ENCODE results near the gene CEACAM21. TPM values are rescaled to one million over a fixed set of nuclear protein-coding genes. Genes with fewer than 3 reads are reported as not detected.
A peak's percentile ranks its signal among the peaks of the same experiment; 100 is the strongest.

The CEACAM21 gene
- total RNA-seq, 6 experiments from 2014 or later = not detected

DNA sequence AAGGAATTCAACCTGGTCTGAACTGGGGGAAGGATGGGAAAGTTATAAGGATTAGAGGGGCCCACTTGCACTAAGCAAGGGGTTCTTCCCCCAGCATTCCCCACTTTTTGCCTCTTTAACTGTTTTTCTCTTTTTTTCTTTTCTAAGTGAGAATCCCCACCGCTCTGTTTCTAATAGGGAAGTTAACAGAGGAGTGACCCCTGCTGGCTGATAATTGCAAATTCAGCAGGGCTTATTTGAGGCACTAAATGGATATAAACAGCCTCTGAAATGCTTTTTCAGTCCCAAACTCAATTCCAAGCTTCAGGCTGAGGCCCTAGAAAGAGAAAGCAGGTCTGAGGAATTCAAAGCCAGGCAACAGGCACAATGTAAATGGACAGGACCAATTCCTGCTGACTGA, 38.2 kb upstream of the CEACAM21 start:
- no peaks in the 10 kb centered on the region for H3K9me3 Mint-ChIP-seq
- no peaks in the 10 kb centered on the region for H3K4me1 Mint-ChIP-seq (ENCODE audit: low read depth)
- peaks cover 39% of the 10 kb centered on the region for H3K27me3 Mint-ChIP-seq (ENCODE audit: insufficient read depth)
- TF ChIP-seq, protein P1, sequence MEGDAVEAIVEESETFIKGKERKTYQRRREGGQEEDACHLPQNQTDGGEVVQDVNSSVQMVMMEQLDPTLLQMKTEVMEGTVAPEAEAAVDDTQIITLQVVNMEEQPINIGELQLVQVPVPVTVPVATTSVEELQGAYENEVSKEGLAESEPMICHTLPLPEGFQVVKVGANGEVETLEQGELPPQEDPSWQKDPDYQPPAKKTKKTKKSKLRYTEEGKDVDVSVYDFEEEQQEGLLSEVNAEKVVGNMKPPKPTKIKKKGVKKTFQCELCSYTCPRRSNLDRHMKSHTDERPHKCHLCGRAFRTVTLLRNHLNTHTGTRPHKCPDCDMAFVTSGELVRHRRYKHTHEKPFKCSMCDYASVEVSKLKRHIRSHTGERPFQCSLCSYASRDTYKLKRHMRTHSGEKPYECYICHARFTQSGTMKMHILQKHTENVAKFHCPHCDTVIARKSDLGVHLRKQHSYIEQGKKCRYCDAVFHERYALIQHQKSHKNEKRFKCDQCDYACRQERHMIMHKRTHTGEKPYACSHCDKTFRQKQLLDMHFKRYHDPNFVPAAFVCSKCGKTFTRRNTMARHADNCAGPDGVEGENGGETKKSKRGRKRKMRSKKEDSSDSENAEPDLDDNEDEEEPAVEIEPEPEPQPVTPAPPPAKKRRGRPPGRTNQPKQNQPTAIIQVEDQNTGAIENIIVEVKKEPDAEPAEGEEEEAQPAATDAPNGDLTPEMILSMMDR (IDR thresholded peaks at IDR 0.05) = peak; percentile 87
- DNase-seq = peak; percentile 4
- no peak overlapping the region for H3K4me3 Mint-ChIP-seq
- H3K27ac Mint-ChIP-seq = no peak overlapping the region
- H3K36me3 Mint-ChIP-seq (ENCODE audit: low read depth) = no peaks in the 10 kb centered on the region

DNA sequence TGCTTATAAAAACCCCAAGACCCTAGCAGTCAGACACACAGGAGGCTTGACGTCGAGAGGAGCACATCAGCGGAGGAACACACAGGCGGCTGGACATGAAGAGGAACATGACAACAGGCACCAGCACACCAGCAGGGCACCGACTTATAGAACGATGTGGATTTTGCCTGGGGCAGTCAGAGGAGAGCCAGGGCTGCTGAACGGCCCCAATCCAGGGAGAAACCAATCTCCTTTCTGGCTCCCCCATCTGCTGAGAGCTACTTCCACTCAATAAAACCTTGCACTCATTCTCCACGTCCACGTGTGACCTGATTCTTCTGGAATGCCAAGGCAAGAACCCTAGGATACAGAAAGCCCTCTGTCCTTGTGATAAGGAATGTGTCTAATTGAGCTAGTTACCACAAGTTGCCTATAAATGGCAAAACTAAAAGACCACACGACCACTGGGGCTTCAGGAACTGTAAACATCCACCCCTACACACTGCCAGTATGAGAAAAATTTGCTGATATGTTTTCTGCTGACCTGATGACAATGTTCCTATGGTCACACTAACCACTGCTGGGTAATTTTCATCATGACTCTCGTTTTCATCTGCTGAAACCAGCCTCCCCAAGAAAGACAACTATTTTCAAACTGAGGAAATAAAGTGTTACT, 35.8 kb upstream of the CEACAM21 start:
- no peaks in the 10 kb centered on the region for H3K4me1 Mint-ChIP-seq (ENCODE audit: low read depth)
- H3K4me3 Mint-ChIP-seq = no peak overlapping the region
- H3K9me3 Mint-ChIP-seq = no peaks in the 10 kb centered on the region
- H3K27me3 Mint-ChIP-seq (ENCODE audit: insufficient read depth) = peaks cover 39% of the 10 kb centered on the region
- no peaks in the 10 kb centered on the region for H3K36me3 Mint-ChIP-seq (ENCODE audit: low read depth)
- TF ChIP-seq, protein P1 (IDR thresholded peaks at IDR 0.05) = no peak
- no peak for DNase-seq
- H3K27ac Mint-ChIP-seq = no peak overlapping the region

DNA sequence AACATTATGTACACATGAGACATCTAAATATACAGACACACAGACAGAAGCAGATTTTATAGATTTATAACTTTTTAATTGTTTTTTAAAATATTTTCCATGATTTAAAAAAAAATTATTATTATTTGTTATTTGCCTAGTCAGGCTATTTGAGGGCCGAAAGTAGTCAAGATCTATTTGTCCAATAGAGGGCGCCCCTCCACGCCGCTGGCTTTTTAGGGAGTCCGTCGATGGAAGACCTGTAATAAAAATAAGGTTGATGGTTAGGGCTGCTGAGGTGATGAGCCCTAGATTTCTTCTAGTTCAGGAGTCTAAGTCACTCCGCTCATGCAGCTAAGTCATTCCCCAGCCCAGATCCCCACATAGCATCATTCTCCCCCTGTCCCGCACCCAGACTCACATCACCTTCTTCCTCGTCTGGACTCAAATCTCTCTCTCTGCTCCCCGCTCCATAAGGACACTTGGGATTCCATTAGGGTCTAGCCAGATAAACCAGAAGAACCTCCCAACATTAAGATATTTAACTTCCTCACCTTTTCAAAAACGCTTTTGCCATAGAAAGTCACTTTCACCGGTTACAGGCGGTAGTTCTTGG, 33.9 kb upstream of the CEACAM21 start:
- no peak overlapping the region for H3K27ac Mint-ChIP-seq
- no peaks in the 10 kb centered on the region for H3K9me3 Mint-ChIP-seq
- H3K27me3 Mint-ChIP-seq (ENCODE audit: insufficient read depth) = peaks cover 46% of the 10 kb centered on the region
- no peak overlapping the region for H3K4me3 Mint-ChIP-seq
- TF ChIP-seq, protein P1 (IDR thresholded peaks at IDR 0.05) = peak; percentile 83
- H3K4me1 Mint-ChIP-seq (ENCODE audit: low read depth) = no peaks in the 10 kb centered on the region
- peak; percentile 12 for DNase-seq
- H3K36me3 Mint-ChIP-seq (ENCODE audit: low read depth) = no peaks in the 10 kb centered on the region

DNA sequence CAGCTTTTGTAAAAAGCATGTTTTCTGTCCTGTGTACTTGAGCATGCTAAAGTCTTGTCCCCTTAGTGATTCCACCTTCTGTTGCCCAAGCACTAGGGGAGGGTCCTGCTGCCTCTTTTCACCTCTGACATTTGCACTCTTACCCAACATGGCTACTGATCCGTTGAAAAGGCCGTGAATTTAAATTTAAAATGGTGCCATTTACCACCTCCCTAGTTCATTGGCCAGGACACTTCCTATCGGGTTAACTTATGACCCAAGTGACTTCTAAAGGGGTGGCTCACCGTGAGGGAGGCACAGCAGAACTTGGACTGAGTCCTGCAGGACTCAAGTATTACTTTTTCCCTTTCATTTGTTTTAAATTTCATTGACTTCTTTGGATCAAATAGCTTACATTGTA, 33.3 kb upstream of the CEACAM21 start:
- no peak overlapping the region for H3K4me3 Mint-ChIP-seq
- peaks cover 49% of the 10 kb centered on the region for H3K27me3 Mint-ChIP-seq (ENCODE audit: insufficient read depth)
- no peak overlapping the region for H3K27ac Mint-ChIP-seq
- H3K9me3 Mint-ChIP-seq = no peaks in the 10 kb centered on the region
- no peak for DNase-seq
- H3K36me3 Mint-ChIP-seq (ENCODE audit: low read depth) = no peaks in the 10 kb centered on the region
- H3K4me1 Mint-ChIP-seq (ENCODE audit: low read depth) = no peaks in the 10 kb centered on the region
- TF ChIP-seq, protein P1 (IDR thresholded peaks at IDR 0.05) = no peak

DNA sequence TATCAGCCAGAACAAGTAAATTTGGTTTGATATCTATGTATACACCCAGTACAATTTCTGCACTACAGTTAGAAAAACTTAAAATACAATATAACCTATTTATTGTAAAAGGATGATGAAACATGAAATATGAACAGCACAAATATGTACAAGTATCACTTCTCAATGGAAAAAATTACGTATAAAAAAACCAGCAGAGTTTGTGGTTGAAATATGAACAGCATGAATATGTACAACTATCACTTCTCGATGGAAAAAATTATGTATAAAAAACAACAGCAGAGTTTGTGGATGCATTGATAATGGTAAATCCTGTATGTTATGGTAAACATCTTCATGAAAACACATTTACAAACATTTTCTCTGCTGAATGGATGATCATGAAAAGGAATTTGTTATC, 32.4 kb upstream of the CEACAM21 start:
- H3K27ac Mint-ChIP-seq = no peak overlapping the region

More for the DNA sequence above, 32.4 kb upstream of the CEACAM21 start:
- TF ChIP-seq, protein P1 (IDR thresholded peaks at IDR 0.05) = no peak
- Mint-ChIP-seq H3K27me3 (ENCODE audit: insufficient read depth) (peaks cover 48% of the 10 kb centered on the region), H3K9me3 (no peaks in the 10 kb centered on the region), H3K36me3 (ENCODE audit: low read depth) (no peaks in the 10 kb centered on the region), H3K4me3 (no peak overlapping the region), H3K4me1 (ENCODE audit: low read depth) (no peaks in the 10 kb centered on the region)
- no peak for DNase-seq
